ENCODE measurements around the gene UBAP2L.

UBAP2L gene

GRCh38 chr1:154183046-154183915, 37.5 kb upstream of the UBAP2L start:
- DNase-seq (ENCODE audit: low spot score), result peak; percentile 93
- in situ Hi-C loops (cut with MboI; ENCODE audit: low pct_unique_long_range_greater_than_20kb, low sequenced_read_pairs, unreplicated experiment), result no loop called here
- no peak for TF ChIP-seq CTCF (IDR thresholded peaks at IDR 0.05; ENCODE audit: extremely low read depth, insufficient read depth, missing control alignments)

- peak; percentile 78 for TF ChIP-seq CTCF (IDR thresholded peaks at IDR 0.05; ENCODE audit: extremely low read depth, insufficient read depth, missing control alignments)
- in situ Hi-C loops (cut with MboI; ENCODE audit: low pct_unique_long_range_greater_than_20kb, low sequenced_read_pairs, unreplicated experiment), result no loop called here
- DNase-seq (ENCODE audit: low spot score), result peak; percentile 65
Measured at GRCh38 chr1:154186177-154186576, 34.6 kb upstream of the UBAP2L start.

GRCh38 chr1:154186852-154187501, 33.8 kb upstream of the UBAP2L start:
- DNase-seq (ENCODE audit: low spot score), result no peak
- TF ChIP-seq CTCF (IDR thresholded peaks at IDR 0.05; ENCODE audit: extremely low read depth, insufficient read depth, missing control alignments), result no peak
- in situ Hi-C loops (cut with MboI; ENCODE audit: low pct_unique_long_range_greater_than_20kb, low sequenced_read_pairs, unreplicated experiment), result no loop called here

- in situ Hi-C loops (cut with MboI; ENCODE audit: low pct_unique_long_range_greater_than_20kb, low sequenced_read_pairs, unreplicated experiment), result no loop called here
- DNase-seq (ENCODE audit: low spot score), result no peak
- TF ChIP-seq CTCF (IDR thresholded peaks at IDR 0.05; ENCODE audit: extremely low read depth, insufficient read depth, missing control alignments), result no peak
Measured at GRCh38 chr1:154190550-154190949, 30.2 kb upstream of the UBAP2L start.

GRCh38 chr1:154191990-154192461, 28.7 kb upstream of the UBAP2L start, which contains the start of gene TPM3:
TPM3 (minus strand) TSS chr1:154192100; CDS start chr1:154192018, 82 bp downstream.
- in situ Hi-C loops (cut with MboI; ENCODE audit: low pct_unique_long_range_greater_than_20kb, low sequenced_read_pairs, unreplicated experiment), result no loop called here
- no peak for DNase-seq (ENCODE audit: low spot score)
- no peak for TF ChIP-seq CTCF (IDR thresholded peaks at IDR 0.05; ENCODE audit: extremely low read depth, insufficient read depth, missing control alignments)

- DNase-seq (ENCODE audit: low spot score), result no peak
- in situ Hi-C loops (cut with MboI; ENCODE audit: low pct_unique_long_range_greater_than_20kb, low sequenced_read_pairs, unreplicated experiment), result no loop called here
- no peak for TF ChIP-seq CTCF (IDR thresholded peaks at IDR 0.05; ENCODE audit: extremely low read depth, insufficient read depth, missing control alignments)
Measured at GRCh38 chr1:154192476-154192875, 28.3 kb upstream of the UBAP2L start.

Data from GM13977 (cell line).